ENCODE results near the gene PEX11G.

PEX11G gene

DNA sequence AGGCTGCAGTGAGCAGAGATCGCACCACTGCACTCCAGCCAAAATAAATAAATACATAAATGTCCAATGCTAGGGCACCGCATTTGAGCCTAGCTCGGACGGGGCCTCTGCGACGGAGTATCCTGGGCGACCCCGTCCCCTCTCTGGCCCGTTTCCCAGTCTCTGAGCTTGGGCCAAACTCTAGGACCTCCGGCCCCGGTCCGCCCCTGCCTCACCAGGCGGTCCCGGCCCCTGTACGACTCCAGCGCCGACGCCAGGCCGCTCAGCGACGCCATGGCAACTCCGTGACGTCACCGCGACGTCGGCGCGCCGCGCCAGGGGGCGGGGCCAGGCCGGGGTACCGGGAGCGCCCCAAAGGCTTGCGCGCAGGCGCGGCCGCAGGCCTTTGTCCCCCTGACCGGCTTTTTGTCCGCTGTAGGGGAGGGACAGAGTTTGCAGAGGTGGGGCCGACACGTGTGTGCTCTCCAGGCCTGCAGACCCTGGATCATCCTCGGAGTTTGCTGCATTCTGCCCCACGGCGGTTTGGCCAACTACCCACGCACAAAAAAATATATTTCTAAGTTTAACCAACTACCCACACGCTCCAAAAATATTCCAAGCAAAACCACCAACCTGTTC lies at the start of gene PEX11G:
Gene PEX11G (minus strand): TSS at position 300 of the 618 bp plus-strand sequence. CDS start 25 bp downstream, at position 275.
- DNase-seq: peak; percentile 84

DNA sequence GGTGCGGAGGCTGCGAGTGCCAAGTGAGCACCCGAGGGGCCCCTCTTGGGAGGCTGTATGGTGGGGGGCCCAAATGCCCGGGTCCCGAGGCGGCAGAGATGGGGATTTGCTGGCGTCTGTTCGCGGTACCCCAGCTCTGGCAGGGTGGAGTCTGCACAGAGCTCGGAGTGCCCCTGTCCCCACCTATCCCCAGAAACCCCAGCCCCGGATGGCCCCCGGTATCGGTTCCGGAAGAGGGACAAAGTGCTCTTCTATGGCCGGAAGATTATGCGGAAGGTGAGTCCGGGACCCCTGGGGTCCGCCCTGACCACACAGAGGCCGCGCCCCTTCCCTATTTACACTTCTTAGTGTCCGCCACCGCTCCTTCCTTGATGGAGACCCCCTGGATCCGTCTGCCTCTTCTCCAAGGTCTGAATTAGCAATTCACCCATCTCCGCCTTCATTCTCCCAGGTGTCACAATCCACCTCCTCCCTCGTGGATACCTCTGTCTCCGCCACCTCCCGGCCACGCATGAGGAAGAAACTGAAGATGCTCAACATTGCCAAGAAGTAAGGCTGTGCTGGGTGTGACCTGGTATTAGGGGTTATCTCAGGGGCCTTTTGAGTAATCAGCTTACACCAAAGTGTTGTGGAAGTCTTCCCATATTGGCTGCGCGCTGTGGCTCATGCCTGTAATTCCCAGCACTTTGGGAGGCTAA lies 47.3 kb upstream of the PEX11G start:
- no peak for DNase-seq

GRCh38 chr19:7535047-7535997 lies 46.5 kb upstream of the PEX11G start, which contains the start of gene PNPLA6:
TSS of gene PNPLA6 (plus strand) at chr19:7535717. CDS start at chr19:7535789, 72 bp downstream.
- peak; percentile 91 for DNase-seq

DNA sequence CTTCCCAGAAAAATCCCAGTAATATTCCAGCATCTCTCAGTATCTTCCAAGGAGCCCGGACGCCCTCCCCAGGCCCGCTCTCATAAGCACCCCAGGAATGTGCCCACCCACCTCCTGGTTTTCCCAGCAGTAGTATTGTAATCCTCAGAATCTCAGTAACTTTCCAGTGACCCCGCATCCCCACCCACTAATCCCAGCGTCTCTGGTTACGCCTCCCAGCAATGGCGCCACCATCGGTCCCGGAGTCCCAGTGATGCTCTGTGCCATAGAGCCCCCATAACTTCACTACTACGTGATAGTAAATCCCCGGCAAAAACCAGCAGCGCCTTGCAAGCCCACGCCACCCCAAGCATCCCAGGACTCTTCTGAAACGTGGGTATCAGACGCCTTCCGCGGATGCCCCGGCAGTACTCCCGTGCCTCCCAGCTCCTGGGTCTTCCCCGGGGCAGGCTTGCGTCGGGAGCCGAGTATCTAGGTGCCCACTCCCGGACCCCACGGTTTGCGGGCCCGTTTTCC lies 45.8 kb upstream of the PEX11G start:
- no peak for DNase-seq

GRCh38 chr19:7533925-7534480 lies 45.2 kb upstream of the PEX11G start:
- DNase-seq: peak; percentile 77

GRCh38 chr19:7533281-7533885 lies 44.5 kb upstream of the PEX11G start:
- DNase-seq: no peak

DNA sequence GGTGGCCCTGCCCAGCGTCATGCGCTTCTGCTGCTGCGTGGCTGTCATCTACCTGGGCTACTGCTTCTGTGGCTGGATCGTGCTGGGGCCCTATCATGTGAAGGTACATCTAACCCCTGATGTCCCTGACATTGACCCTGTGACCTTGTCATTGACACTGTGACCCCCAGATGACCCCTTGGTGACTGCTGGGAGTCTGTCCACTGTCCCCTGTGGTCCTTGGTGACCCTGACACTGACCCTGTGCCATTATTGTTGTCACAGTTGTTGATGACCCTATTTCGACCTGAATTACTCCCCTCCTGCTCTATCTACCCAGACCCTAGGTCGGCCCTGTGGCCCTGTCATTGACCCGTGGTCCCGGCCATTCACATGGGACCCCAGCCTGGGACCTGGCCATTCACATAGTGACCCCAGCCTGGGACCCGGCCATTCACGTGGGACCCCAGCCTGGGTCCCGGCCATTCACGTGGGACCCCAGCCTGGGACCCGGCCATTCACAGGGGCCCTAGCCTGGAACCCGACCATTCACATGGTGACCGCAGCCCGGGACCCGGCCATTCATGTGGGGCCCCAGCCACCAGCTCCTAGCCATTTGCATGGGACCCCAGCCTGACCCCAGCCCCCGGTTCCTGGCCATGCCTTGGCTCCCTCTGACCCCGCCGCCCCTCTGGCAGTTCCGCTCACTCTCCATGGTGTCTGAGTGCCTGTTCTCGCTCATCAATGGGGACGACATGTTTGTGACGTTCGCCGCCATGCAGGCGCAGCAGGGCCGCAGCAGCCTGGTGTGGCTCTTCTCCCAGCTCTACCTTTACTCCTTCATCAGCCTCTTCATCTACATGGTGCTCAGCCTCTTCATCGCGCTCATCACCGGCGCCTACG lies 41.0 kb upstream of the PEX11G start:
- no peak for DNase-seq

GRCh38 chr19:7529246-7529600 lies 40.4 kb upstream of the PEX11G start:
- DNase-seq: no peak

DNA sequence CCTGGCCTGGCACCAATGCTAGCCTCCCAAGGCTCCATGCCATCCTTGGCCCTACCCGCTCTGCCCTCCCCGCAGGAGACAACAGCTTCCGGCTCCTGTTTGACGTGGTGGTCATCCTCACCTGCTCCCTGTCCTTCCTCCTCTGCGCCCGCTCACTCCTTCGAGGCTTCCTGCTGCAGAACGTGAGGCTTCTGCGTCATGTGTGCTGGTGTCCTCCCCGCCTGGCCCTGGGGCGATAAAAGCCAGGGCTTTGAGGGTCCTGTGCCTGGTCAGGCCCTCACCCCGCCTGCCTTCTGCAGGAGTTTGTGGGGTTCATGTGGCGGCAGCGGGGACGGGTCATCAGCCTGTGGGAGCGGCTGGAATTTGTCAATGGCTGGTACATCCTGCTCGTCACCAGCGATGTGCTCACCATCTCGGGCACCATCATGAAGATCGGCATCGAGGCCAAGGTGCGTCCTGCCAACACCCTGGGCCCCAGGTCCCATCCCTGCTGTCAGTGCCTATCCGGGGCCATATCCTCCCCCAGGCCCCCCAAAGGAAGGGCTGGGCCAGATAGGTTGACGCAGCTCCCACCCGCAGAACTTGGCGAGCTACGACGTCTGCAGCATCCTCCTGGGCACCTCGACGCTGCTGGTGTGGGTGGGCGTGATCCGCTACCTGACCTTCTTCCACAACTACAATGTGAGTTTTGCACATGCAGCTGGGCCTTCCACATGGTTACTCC lies 39.8 kb upstream of the PEX11G start:
- no peak for DNase-seq

GRCh38 chr19:7528192-7528519 lies 39.3 kb upstream of the PEX11G start:
- no peak for DNase-seq

DNA sequence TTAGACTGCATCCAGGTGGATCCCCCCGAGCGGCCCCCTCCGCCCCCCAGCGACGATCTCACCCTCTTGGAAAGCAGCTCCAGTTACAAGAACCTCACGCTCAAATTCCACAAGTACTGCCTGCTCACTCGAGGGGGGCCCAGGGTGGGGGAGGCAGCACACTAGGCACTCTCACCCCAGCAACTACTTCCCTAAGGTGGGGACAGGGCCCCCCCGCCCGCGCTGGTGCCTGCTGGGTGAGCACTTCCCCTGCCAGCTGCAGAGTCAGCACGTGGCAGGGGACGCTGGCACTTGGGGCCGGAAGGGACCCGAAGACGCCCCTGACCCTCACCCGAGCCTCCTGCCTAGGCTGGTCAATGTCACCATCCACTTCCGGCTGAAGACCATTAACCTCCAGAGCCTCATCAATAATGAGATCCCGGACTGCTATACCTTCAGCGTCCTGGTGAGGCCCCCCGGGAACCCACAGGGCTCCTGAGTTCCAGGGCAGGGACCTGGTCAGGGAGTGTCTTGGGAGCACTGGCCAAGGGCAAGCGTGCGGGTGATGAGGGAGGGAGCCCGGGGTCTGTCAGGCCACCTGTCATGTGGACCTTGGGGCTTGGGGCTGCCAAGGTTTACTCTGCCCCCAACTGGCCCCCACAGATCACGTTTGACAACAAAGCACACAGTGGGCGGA lies 38.8 kb upstream of the PEX11G start:
- no peak for DNase-seq

- no peak for DNase-seq
Observed at GRCh38 chr19:7526059-7526929, 37.5 kb upstream of the PEX11G start.

GRCh38 chr19:7524992-7525739 lies 36.3 kb upstream of the PEX11G start:
- DNase-seq: no peak

DNA sequence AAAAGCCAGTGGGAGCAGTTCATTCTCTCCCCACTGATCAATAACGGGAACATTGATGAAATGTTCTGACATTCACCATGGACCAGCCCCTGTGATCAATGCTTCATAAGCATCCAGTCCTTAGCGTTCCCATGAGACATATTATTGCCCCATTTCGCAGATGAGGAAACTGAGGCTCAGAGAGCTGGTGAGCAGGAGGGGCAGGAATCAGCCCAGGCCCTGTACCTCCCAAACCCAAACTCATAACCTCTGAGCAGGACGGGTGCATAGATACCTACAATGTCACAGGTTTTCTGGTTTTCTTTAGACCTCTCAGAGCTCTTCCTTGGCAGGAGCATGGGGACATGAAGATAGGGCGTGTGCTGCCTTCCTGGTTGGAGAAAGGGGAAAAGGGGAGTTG lies 35.7 kb upstream of the PEX11G start:
- DNase-seq: no peak

DNA sequence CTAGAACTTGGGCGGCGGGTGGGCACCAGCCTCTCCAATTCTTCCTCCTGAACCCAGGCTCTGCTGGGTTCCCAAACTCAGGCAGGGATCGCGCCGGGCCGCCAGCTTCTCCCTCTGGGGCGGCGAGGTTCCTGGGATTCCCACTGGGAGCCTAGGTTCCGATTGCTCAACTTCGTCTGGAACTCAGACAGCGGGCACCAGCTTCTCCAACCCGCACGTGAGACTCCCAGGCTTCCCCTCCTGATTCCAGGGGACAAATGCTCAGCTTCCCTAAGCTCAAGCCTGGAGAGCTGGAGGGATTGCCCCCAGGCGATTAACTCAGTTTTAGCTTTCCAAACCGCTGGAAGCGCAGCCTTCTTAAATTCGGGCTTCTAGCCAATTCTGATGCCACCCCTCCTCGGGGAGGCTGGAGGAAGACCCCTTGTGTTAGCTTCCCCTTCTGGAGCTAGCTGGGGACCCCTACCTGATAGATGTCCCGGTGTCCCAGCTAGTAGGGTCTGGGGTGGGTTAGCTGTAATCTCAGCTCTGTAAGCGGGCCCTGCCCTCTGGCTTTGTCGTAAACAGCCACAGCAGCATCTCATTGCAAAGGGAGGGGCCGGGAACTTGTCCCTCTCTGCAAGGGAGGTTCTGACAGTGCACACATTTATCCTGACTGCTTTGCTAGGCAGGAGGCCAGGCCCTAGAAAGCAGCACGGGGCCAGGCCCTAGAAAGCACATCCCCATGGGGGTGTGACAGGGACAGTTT lies 34.3 kb upstream of the PEX11G start:
- no peak for DNase-seq

DNA sequence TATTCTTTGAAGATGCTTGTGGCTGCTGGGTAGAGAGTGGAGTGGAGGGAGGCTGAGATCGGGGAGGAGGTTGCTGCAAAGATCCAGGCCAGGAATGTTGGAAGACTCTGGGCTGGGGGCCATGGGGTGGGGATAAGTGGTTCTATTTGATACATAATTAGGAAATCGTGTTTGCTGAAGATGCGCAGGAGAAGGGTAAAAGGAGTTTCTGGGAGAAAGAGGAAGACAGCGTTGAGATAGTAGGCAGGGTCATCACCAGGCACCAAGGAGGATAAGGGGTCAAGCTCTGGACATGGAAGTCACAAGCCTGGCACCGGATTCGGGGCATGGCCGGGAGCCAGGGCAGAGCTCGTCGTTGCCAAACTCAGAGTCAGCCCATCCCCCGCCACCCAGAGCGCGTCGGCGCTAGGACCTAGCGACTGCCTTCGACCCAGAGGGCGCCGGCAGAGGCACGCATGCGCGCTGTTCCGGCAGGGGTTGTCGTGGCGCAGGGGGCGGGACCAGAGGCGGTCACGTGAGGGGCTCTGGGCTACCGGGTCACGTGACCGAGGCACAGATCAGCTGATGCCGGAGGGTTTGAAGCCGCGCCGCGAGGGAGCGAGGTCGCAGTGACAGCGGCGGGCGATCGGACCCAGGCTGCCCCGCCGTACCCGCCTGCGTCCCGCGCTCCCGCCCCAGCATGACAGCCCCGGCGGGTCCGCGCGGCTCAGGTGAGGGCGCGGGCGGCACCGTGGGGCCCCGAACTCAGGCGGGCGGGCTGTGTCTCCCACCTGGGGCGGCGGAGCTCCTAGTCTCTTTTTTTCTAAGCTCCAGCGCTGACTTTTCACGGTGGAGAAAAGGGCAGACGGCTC lies 33.5 kb upstream of the PEX11G start, which contains the start of gene MCOLN1:
Gene MCOLN1 (plus strand): TSS at position 553 of the 851 bp plus-strand sequence. CDS start 127 bp downstream, at position 680.
- DNase-seq: peak; percentile 99

Measured in activated effector memory CD4-positive, alpha-beta T cell treated with Interleukin-2 at 50 U/mL for 16 hours (primary cell).